ENCODE measurements around the gene SIRT3. TPM values are rescaled to one million over a fixed set of nuclear protein-coding genes. Genes with fewer than 3 reads are reported as not detected.
A peak's percentile ranks its signal among the peaks of the same experiment; 100 is the strongest.

SIRT3 gene
- total RNA-seq: 10 to 100 TPM in 3 of 4 donors, 1 to 10 TPM in 1; 9.2 to 15.0 (median 12.7) TPM

DNA sequence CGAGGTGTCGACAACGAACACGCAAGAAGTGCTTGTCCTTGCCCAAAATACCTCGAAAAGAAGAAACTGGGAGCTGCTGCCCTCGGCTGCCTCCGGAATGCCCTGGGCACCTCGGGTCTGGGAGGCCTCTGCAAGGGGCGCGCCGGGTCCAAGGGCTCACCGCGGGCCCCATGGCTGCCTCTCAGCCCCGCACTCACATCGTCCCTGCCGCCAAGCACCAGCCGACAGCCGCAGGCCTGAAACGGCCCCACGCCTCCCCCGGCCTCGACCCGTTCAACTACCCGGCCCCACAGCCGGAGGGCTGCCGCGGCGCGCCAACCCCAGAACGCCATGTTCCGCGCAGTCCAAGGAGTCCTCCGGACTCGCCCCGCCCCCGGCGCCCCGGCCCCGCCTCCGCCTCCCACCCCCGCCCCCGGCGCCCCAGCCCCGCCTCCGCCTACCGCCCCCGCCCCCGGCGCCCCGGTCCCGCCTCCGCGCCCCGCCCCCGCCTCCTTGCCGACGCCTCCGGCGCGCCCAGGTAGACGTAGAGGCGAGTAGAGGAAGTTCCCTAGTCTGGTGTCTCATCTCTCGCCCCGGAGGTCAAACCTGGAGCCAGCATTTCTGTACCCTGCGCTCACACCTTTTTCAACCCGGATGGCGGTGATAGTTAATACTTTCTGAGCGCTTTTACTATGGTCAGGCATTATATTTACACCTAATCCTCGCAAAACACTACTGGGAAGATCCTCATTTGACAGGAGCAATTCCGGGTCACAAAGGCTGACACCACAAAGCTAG lies at the start of gene SIRT3:
Gene SIRT3 (minus strand): TSS at position 346 of the 777 bp plus-strand sequence. CDS start 14 bp downstream, at position 332.
- Histone ChIP-seq H3K27ac (peak within 1 kb of the TSS; percentile 97 to 99 (median 97)), H3K27me3 (no peaks in the 10 kb centered on the region), H3K4me3 (peak within 1 kb of the TSS; percentile 88 to 100 (median 98)), H3K9me3 (no peaks in the 10 kb centered on the region), H3K36me3 (peaks cover 0 to 15% of the 10 kb centered on the region in 2 donors), H3K4me1 (peaks cover 33 to 34% of the 10 kb centered on the region in 2 donors)
- TF ChIP-seq, protein P1, sequence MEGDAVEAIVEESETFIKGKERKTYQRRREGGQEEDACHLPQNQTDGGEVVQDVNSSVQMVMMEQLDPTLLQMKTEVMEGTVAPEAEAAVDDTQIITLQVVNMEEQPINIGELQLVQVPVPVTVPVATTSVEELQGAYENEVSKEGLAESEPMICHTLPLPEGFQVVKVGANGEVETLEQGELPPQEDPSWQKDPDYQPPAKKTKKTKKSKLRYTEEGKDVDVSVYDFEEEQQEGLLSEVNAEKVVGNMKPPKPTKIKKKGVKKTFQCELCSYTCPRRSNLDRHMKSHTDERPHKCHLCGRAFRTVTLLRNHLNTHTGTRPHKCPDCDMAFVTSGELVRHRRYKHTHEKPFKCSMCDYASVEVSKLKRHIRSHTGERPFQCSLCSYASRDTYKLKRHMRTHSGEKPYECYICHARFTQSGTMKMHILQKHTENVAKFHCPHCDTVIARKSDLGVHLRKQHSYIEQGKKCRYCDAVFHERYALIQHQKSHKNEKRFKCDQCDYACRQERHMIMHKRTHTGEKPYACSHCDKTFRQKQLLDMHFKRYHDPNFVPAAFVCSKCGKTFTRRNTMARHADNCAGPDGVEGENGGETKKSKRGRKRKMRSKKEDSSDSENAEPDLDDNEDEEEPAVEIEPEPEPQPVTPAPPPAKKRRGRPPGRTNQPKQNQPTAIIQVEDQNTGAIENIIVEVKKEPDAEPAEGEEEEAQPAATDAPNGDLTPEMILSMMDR (IDR thresholded peaks at IDR 0.05 in 4 of 5, conservative IDR thresholded peaks at IDR 0.05 in 1 of 5): peak; percentile 15 to 44 (median 39)
- peak in 1 of 2 donors; percentile 67 for TF ChIP-seq POLR2A (IDR thresholded peaks at IDR 0.05)
- intact Hi-C loops (cut with DNase I; ENCODE audit: low total_unique reads) (loop anchor here (1.0 to 5.0 kb wide), 5 partner anchors 28 to 282 kb away; partner anchors contain the start of genes PGGHG and RNH1), in situ Hi-C loops (cut with MboI; ENCODE audit: low sequenced_read_pairs in 4 of 4) (no loop called here)
- DNase-seq: peak; percentile 77 to 84
- peak; percentile 93 to 95 for ATAC-seq

DNA sequence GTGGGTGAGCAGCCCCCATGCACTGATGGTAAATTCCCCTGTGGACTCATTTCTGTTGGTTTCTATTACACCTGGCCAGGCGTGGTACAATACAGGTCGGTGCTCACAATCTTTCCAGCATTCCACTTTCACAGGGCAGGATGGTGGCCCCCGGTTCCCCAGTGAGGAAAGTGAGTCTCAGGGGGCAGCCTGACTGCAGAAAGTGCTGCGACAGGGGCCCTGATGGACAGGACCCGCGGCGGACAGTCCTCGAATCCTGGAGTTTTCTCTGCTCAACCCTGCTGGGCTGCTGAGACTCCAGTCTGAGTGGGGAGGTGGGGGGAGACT lies 49.7 kb upstream of the SIRT3 start:
- no peak overlapping the region for H3K4me3 ChIP-seq
- intact Hi-C loops (cut with DNase I; ENCODE audit: low total_unique reads): loop anchor here (5.0 kb wide), 1 partner anchor 49 kb away; the partner anchor contains the start of genes PSMD13 and SIRT3
- ATAC-seq (no peak), DNase-seq (no peak)
- H3K27me3 ChIP-seq: peaks cover 45 to 54% (median 50%) of the 10 kb centered on the region in 3 donors
- TF ChIP-seq, protein P1 (IDR thresholded peaks at IDR 0.05 in 4 of 5, conservative IDR thresholded peaks at IDR 0.05 in 1 of 5): no peak
- no peak for TF ChIP-seq POLR2A (IDR thresholded peaks at IDR 0.05)
- no peaks in the 10 kb centered on the region for H3K9me3 ChIP-seq
- H3K27ac ChIP-seq: no peak overlapping the region
- in situ Hi-C loops (cut with MboI; ENCODE audit: low sequenced_read_pairs in 4 of 4): no loop called here
- no peaks in the 10 kb centered on the region for H3K4me1 ChIP-seq
- H3K36me3 ChIP-seq: no peaks in the 10 kb centered on the region

DNA sequence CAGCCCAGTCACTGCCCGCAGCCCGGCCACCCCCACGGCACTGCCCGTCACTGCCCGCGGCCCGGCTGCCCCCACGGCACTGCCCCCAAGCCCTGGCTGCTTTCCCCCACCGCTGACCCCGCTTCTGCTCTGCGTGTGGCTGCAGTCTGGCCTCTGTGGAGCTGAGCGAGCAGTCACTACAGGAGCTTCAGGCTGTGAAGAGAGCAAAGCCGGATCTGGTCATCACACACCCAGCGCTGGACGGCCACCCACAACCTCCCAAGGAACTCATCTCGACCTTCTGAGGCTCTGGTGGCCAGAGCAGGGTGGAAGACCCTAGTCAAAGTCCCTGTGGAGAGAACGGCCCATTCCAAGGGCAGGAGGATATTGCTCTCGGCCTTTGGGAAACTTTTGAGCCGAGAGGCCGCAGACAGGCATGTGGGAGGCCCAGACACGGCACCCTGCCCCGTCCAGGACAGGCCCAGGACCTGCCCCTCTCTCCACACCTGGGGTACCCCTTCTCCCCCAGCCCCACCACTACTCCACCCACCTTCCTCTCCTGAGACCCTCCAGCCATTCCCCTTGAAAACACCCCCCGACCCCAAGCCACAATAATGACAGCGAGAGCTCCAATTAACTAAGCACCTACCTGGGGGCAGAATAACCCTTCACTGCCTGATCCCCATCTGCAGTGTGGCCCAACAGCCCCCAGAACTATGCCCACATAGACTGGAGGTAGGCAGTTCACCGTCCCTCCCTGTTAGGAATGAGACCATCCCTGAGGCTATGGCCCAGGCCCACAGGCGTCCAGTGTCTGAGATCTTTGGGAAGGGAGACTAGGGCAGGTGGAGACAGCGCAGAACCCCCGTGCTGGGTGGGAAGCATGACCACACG lies 49.1 kb upstream of the SIRT3 start:
- H3K36me3 ChIP-seq: no peaks in the 10 kb centered on the region
- H3K27me3 ChIP-seq: peaks cover 51 to 60% (median 56%) of the 10 kb centered on the region in 3 donors
- in situ Hi-C loops (cut with MboI; ENCODE audit: low sequenced_read_pairs in 4 of 4) (no loop called here), intact Hi-C loops (cut with DNase I; ENCODE audit: low total_unique reads) (loop anchor here (5.0 kb wide), 1 partner anchor 48 kb away; the partner anchor contains the start of genes PSMD13 and SIRT3)
- DNase-seq: no peak
- no peaks in the 10 kb centered on the region for H3K4me1 ChIP-seq
- H3K27ac ChIP-seq: no peak overlapping the region
- no peak for ATAC-seq
- TF ChIP-seq POLR2A (IDR thresholded peaks at IDR 0.05): no peak
- TF ChIP-seq, protein P1 (IDR thresholded peaks at IDR 0.05 in 4 of 5, conservative IDR thresholded peaks at IDR 0.05 in 1 of 5): no peak
- H3K4me3 ChIP-seq: no peak overlapping the region
- H3K9me3 ChIP-seq: no peaks in the 10 kb centered on the region

DNA sequence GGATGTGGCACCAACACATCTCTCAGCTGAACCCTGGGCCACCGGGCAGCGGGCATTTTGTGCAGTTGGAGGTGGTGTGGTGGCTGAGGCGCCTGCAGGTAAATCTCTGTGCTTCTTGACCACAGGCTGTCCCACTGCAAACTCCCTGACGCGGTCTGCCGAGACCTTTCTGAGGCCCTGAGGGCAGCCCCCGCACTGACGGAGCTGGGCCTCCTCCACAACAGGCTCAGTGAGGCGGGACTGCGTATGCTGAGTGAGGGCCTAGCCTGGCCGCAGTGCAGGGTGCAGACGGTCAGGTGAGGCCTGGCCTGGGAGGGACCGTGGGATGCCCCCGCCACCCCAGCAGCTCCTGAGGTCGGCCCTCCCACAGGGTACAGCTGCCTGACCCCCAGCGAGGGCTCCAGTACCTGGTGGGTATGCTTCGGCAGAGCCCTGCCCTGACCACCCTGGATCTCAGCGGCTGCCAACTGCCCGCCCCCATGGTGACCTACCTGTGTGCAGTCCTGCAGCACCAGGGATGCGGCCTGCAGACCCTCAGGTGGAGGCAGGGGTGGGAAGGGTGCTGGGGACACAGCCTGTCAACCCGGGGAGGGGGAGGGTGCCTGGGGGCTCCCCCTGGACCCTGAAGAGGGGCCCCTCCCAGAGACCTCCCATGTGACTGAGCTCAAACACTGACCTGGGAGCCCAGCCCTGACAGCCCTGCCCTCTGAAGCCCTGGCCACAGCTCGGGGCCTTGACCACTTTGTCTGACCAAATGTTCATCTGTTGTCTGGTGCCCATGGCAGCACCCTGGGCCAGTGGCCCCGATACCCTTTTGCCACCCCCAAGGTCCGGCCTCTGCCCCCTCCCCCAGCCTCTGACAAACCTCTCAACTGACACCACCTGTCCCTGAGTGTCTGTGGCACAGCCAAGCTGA lies 48.2 kb upstream of the SIRT3 start:
- DNase-seq (no peak), ATAC-seq (no peak)
- Histone ChIP-seq H3K4me3 (no peak overlapping the region), H3K27me3 (peaks cover 60 to 63% (median 61%) of the 10 kb centered on the region in 3 donors), H3K36me3 (no peaks in the 10 kb centered on the region), H3K27ac (no peak overlapping the region), H3K9me3 (no peaks in the 10 kb centered on the region), H3K4me1 (peaks cover 0 to 7% of the 10 kb centered on the region in 2 donors)
- no peak for TF ChIP-seq POLR2A (IDR thresholded peaks at IDR 0.05)
- TF ChIP-seq, protein P1 (IDR thresholded peaks at IDR 0.05 in 4 of 5, conservative IDR thresholded peaks at IDR 0.05 in 1 of 5): no peak
- in situ Hi-C loops (cut with MboI; ENCODE audit: low sequenced_read_pairs in 4 of 4): no loop called here
- intact Hi-C loops (cut with DNase I; ENCODE audit: low total_unique reads): loop anchor here (5.0 kb wide), 1 partner anchor 47 kb away; the partner anchor contains the start of genes PSMD13 and SIRT3

Data from gastrocnemius medialis (tissue), 4 donors.